H9 (cell line): Measurements from ENCODE around the gene MUC2. TPM values are rescaled to one million over a fixed set of nuclear protein-coding genes. Genes with fewer than 3 reads are reported as not detected.

Experiments
- DNase-seq: peaks from one replicate; pipeline ENCODE4 v3.0.0-alpha.2; 2017
- H2AFZ ChIP-seq: one replicate; pipeline ENCODE4 v1.6.1; 2013; ENCODE audit warnings: mild to moderate bottlenecking, low read length, control low read depth, moderate library complexity
- H2AK5ac ChIP-seq: 2 replicates; pipeline ENCODE4 v1.6.1; 2013; ENCODE audit warnings: low read length, control low read depth, mixed read lengths; ENCODE audit not compliant: insufficient read length
- H2BK120ac ChIP-seq: one replicate; pipeline ENCODE4 v1.6.1; 2013; ENCODE audit warnings: low read depth, mild to moderate bottlenecking, low read length, control low read depth, inconsistent platforms; ENCODE audit not compliant: poor library complexity, severe bottlenecking
- H2BK12ac ChIP-seq: 2 replicates; pipeline ENCODE4 v1.6.1; 2013; ENCODE audit warnings: low read length, control low read depth, mixed read lengths, low read depth; ENCODE audit not compliant: insufficient read length
- H2BK15ac ChIP-seq: 2 replicates; pipeline ENCODE4 v1.6.1; 2013; ENCODE audit warnings: low read depth, low read length, control low read depth
- H2BK20ac ChIP-seq: one replicate; pipeline ENCODE4 v1.6.1; 2013; ENCODE audit warnings: low read depth, mild to moderate bottlenecking, low read length, control low read depth, inconsistent platforms; ENCODE audit not compliant: poor library complexity, severe bottlenecking
- H2BK5ac ChIP-seq: 2 replicates; pipeline ENCODE4 v1.6.1; 2013; ENCODE audit warnings: low read length, control low read depth, mixed read lengths; ENCODE audit not compliant: insufficient read length
- H3K14ac ChIP-seq: 2 replicates; pipeline ENCODE4 v1.6.1; 2013; ENCODE audit warnings: low read length, control low read depth; ENCODE audit not compliant: insufficient read depth
- H3K18ac ChIP-seq: 2 replicates; pipeline ENCODE4 v1.6.1; 2013; ENCODE audit warnings: low read depth, mild to moderate bottlenecking, mixed read lengths, low read length, control low read depth; ENCODE audit not compliant: insufficient read length
- H3K23ac ChIP-seq: 2 replicates; pipeline ENCODE4 v1.6.1; 2013; ENCODE audit warnings: low read length, control low read depth, mixed read lengths, low read depth; ENCODE audit not compliant: insufficient read length
- H3K23me2 ChIP-seq: 2 replicates; pipeline ENCODE4 v1.6.1; 2013; ENCODE audit warnings: low read depth, mild to moderate bottlenecking, mixed read lengths, low read length, control low read depth; ENCODE audit not compliant: insufficient read length, poor library complexity, severe bottlenecking
- H3K27ac ChIP-seq: 2 replicates; pipeline ENCODE4 v1.5.1; 2013; ENCODE audit warnings: low read length, control low read depth, mixed read lengths, low read depth; ENCODE audit not compliant: insufficient read length
- H3K27me3 ChIP-seq: 2 replicates; pipeline ENCODE4 v1.6.1; 2013; ENCODE audit warnings: low read length, control low read depth, inconsistent platforms; ENCODE audit not compliant: insufficient read depth
- H3K4ac ChIP-seq: 2 replicates; pipeline ENCODE4 v1.6.1; 2013; ENCODE audit warnings: low read depth, mild to moderate bottlenecking, control low read depth, inconsistent platforms, low read length, moderate library complexity
- H3K4me1 ChIP-seq: 2 replicates; pipeline ENCODE4 v1.6.1; 2013; ENCODE audit warnings: low read length, control low read depth, inconsistent platforms; ENCODE audit not compliant: insufficient read depth
- H3K4me2 ChIP-seq: 2 replicates; pipeline ENCODE4 v1.6.1; 2013; ENCODE audit warnings: low read length, control low read depth, mixed read lengths; ENCODE audit not compliant: insufficient read length, insufficient read depth
- H3K56ac ChIP-seq: 2 replicates; pipeline ENCODE4 v1.6.1; 2013; ENCODE audit warnings: low read depth, mild to moderate bottlenecking, mixed read lengths, low read length, control low read depth; ENCODE audit not compliant: insufficient read length
- H3K79me1 ChIP-seq: 2 replicates; pipeline ENCODE4 v1.6.1; 2013; ENCODE audit warnings: low read depth, mild to moderate bottlenecking, moderate library complexity, low read length, control low read depth, inconsistent platforms; ENCODE audit not compliant: insufficient read depth, poor library complexity, severe bottlenecking
- H3K79me2 ChIP-seq: 2 replicates; pipeline ENCODE4 v1.6.1; 2013; ENCODE audit warnings: low read length, control low read depth, inconsistent platforms; ENCODE audit not compliant: insufficient read depth
- H3K9ac ChIP-seq: 2 replicates; pipeline ENCODE4 v1.6.1; 2013; ENCODE audit warnings: low read length, control low read depth, mixed read lengths; ENCODE audit not compliant: insufficient read length; ENCODE audit errors: extremely low read depth
- H3K9me3 ChIP-seq: one replicate; pipeline ENCODE4 v1.6.1; 2013; ENCODE audit warnings: low read depth, low read length, inconsistent platforms; ENCODE audit not compliant: control insufficient read depth
- H3T11ph ChIP-seq: one replicate; pipeline ENCODE4 v1.6.1; 2013; ENCODE audit warnings: mild to moderate bottlenecking, low read length, control low read depth, inconsistent platforms
- H4K20me1 ChIP-seq: one replicate; pipeline ENCODE4 v1.6.1; 2013; ENCODE audit not compliant: control insufficient read depth, insufficient read length, insufficient read depth
- H4K5ac ChIP-seq: 2 replicates; pipeline ENCODE4 v1.6.1; 2013; ENCODE audit warnings: low read depth, mild to moderate bottlenecking, mixed read lengths, low read length, control low read depth; ENCODE audit not compliant: insufficient read length
- H4K8ac ChIP-seq: replicated peaks from 2 replicates; pipeline ENCODE4 v1.6.1; 2013; ENCODE audit warnings: low read length, control low read depth, mixed read lengths, low read depth; ENCODE audit not compliant: insufficient read length
- H4K91ac ChIP-seq: 2 replicates; pipeline ENCODE4 v1.6.1; 2013; ENCODE audit warnings: low read depth, mild to moderate bottlenecking, moderate library complexity, mixed read lengths, low read length, control low read depth; ENCODE audit not compliant: insufficient read length
- H3K27ac Mint-ChIP-seq, 3 experiments: 2 replicates in 2 of 3; 3 replicates in 1 of 3; pipeline ENCODE4 v1.8.0; 2020 to 2021; ENCODE audit warnings: mixed read lengths in 3 of 3, mild to moderate bottlenecking in 1 of 3, moderate library complexity in 1 of 3
- H3K27me3 Mint-ChIP-seq: 2 replicates; pipeline ENCODE4 v1.8.0; 2021; ENCODE audit warnings: low read depth, mild to moderate bottlenecking, moderate library complexity, mixed read lengths
- H3K36me3 Mint-ChIP-seq, 3 experiments: 2 replicates in 2 of 3; 3 replicates in 1 of 3; pipeline ENCODE4 v1.8.0; 2020 to 2021; ENCODE audit warnings: low read depth in 3 of 3, mixed read lengths in 3 of 3; ENCODE audit not compliant: insufficient read depth in 1 of 3
- H3K4me1 Mint-ChIP-seq, 2 experiments: 2 replicates each; pipeline ENCODE4 v1.8.0; 2020; ENCODE audit warnings: mixed read lengths in 2 of 2
- H3K4me3 Mint-ChIP-seq, 2 experiments: 2 replicates in 1 of 2; 3 replicates in 1 of 2; pipeline ENCODE4 v1.8.0; 2020 to 2021; ENCODE audit warnings: mild to moderate bottlenecking in 2 of 2, mixed read lengths in 2 of 2, moderate library complexity in 1 of 2
- H3K9me3 Mint-ChIP-seq, 2 experiments: 2 replicates in 1 of 2; 3 replicates in 1 of 2; pipeline ENCODE4 v1.8.0; 2020; ENCODE audit warnings: mild to moderate bottlenecking in 2 of 2, mixed read lengths in 2 of 2, moderate library complexity in 1 of 2
- CTCF ChIP-seq: fragments of 200-600 bp; sonication (generic); conservative IDR thresholded peaks from 3 replicates; pipeline ENCODE4 v1.8.0; 2021; ENCODE audit warnings: antibody characterized with exemption, mild to moderate bottlenecking
- WGBS: extraction: QIAGEN DNeasy Blood & Tissue Kit; methylation state at CpG from one replicate; pipeline ENCODE4 v1.1.7; 2013; ENCODE audit warnings: missing lambda C conversion rate, low lambda C conversion rate, mixed read lengths; ENCODE audit not compliant: insufficient read length; ENCODE audit errors: extremely low coverage; 5-methylcytosine and 5-hydroxymethylcytosine counted together
- total RNA-seq: library from RNA; stranded (reverse); gene quantifications from 2 replicates; pipeline ENCODE4 v1.2.1, GENCODE V29; 2021

MUC2 gene
- total RNA-seq, 1 experiment from 2014 or later, result not detected

- WGBS, result no CpG with 5 or more reads among the region's 12 CpGs
- Histone ChIP-seq H2BK20ac (no peak overlapping the region), H3T11ph (no peak overlapping the region), H2AFZ (no peak overlapping the region), H3K79me1 (no peaks in the 10 kb centered on the region), H2AK5ac (no peak overlapping the region), H3K14ac (no peak overlapping the region), H2BK5ac (no peak overlapping the region), H3K56ac (peak overlapping the region; percentile 5), H2BK12ac (no peak overlapping the region), H4K8ac (peak overlapping the region; percentile 22), H4K20me1 (peaks cover 7% of the 10 kb centered on the region), H3K4ac (no peak overlapping the region), H3K9ac (no peak overlapping the region), H2BK15ac (no peak overlapping the region), H3K79me2 (no peaks in the 10 kb centered on the region), H4K91ac (no peak overlapping the region), H3K23ac (peak overlapping the region; percentile 9), H3K27me3 (no peaks in the 10 kb centered on the region), H3K9me3 (no peaks in the 10 kb centered on the region), H3K18ac (no peak overlapping the region), H3K4me2 (no peak overlapping the region), H2BK120ac (no peak overlapping the region), H4K5ac (peak overlapping the region; percentile 9), H3K27ac (no peak overlapping the region), H3K4me1 (peaks cover 2% of the 10 kb centered on the region; the same call in 1 of the 2 replicates), H3K23me2 (no peaks in the 10 kb centered on the region)
- Mint-ChIP-seq H3K36me3 (peaks cover 0 to 4% (median 0%) of the 10 kb centered on the region in 3 experiments; a peak in 1 of 7 replicates), H3K27me3 (no peaks in the 10 kb centered on the region; the same call in 1 of the 2 replicates), H3K9me3 (peaks cover 13 to 29% of the 10 kb centered on the region in 2 experiments; a peak in 4 of 5 replicates), H3K4me3 (no peak overlapping the region), H3K4me1 (no peaks in the 10 kb centered on the region), H3K27ac (peak overlapping the region in 1 of 3 experiments; percentile 5; a peak in 2 of 7 replicates)
- no peak for TF ChIP-seq CTCF
- no peak for DNase-seq
Measured at GRCh38 chr11:1091332-1092083, 16.8 kb downstream of the MUC2 start.
